Body of pancreas (tissue), 4 donors: ENCODE measurements around the gene TXNDC5. TPM values are rescaled to one million over a fixed set of nuclear protein-coding genes. Genes with fewer than 3 reads are reported as not detected.
"Not testable (repeated sequence)": the region's sequence is repeated elsewhere in the genome, so short reads cannot be mapped to it uniquely, and the experiment has no call there.

Experiments
- ATAC-seq: fragments of 150-250 bp; one replicate; pipeline ENCODE4 v1.9.1; 2016
- DNase-seq, 4 donors: peaks; one replicate each; pipeline ENCODE4 v3.0.0-alpha.2; 2019
- H3K27ac ChIP-seq, 4 donors: fragments of 200-600 bp; sonication (generic); 1 replicate in 3 of 4; 2 replicates in 1 of 4; pipeline versions ENCODE4 v1.5.1 to v1.6.1; 2016 to 2019; ENCODE audit warnings: mild to moderate bottlenecking in 1 of 4, mixed read lengths in 1 of 4, moderate library complexity in 1 of 4
- H3K27me3 ChIP-seq, 2 donors: fragments of 200-600 bp; sonication (generic); one replicate each; pipeline ENCODE4 v1.6.0; 2016; ENCODE audit warnings: mild to moderate bottlenecking in 1 of 2
- H3K36me3 ChIP-seq, 2 donors: fragments of 200-600 bp; sonication (generic); replicated peaks in 1 of 2; 2 replicates each; pipeline ENCODE4 v1.5.1; 2016; ENCODE audit warnings: low read depth in 2 of 2; ENCODE audit not compliant: insufficient read depth in 1 of 2
- H3K4me1 ChIP-seq: fragments of 200-600 bp; sonication (generic); one replicate; pipeline ENCODE4 v1.6.0; 2016
- H3K4me3 ChIP-seq, 2 donors: fragments of 200-600 bp; sonication (generic); 1 replicate in 1 of 2; 2 replicates in 1 of 2; pipeline ENCODE4 v1.5.1; 2016 to 2019
- H3K9me3 ChIP-seq, 3 donors: fragments of 200-600 bp; sonication (generic); 1 replicate in 2 of 3; 2 replicates in 1 of 3; pipeline ENCODE4 v1.5.1; 2016
- POLR2A ChIP-seq, 3 donors: fragments of 450-650 bp; IDR thresholded peaks; one replicate each; pipeline ENCODE4 v1.6.1; 2016; ENCODE audit warnings: antibody characterized with exemption in 3 of 3, mild to moderate bottlenecking in 2 of 3
- WGBS, 2 donors: methylation state at CpG; one replicate each; pipeline ENCODE4 v1.1.5; 2017; 5-methylcytosine and 5-hydroxymethylcytosine counted together
- intact Hi-C: fragments of 100-400 bp; cut with DNase I; formaldehyde crosslinking; loops from one replicate; pipeline ENCODE4 v1.15.1; 2023
- total RNA-seq, 2 donors: library from RNA; depleted of rRNA; stranded (reverse); fragments of >200 nt; gene quantifications; one replicate each; pipeline ENCODE4 v1.1.0, GENCODE V29; 2016
- TF ChIP-seq, protein P1 (sequence below), 7 experiments: fragments of 450-650 bp in 4 of 7; fragments of 200-600 bp in 3 of 7; sonication (generic) in 3 of 7; IDR thresholded peaks; one replicate each; pipeline ENCODE4 v1.5.1; 2016 to 2019; ENCODE audit warnings: antibody characterized with exemption in 7 of 7

Gene TXNDC5
- total RNA-seq, 2 donors from 2014 or later: 104 to 112 TPM

DNA sequence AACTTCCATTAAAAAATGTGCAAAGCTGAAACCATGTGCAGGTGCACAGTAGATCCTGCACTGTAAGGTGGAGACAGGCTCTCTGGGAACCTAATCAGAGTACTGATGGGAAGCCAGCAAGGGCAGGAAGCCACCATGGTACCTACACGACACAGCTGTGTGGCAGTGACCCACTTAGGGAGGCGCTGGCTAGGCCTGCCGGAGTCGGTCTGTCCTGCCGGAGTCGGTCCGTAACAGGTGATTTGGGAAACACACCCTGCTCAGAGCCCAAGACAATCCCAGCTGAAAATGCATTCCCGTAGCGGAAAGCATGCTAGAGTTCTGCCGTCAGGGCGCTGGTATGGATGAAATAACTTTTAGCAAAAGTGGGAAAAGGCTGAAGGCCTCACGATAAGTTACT is 17.2 kb downstream of the TXNDC5 start:
- intact Hi-C loops: no loop called here
- Histone ChIP-seq H3K4me1 (no peaks in the 10 kb centered on the region), H3K27me3 (no peaks in the 10 kb centered on the region), H3K9me3 (no peaks in the 10 kb centered on the region), H3K27ac (no peak overlapping the region), H3K36me3 (peaks cover 24 to 65% of the 10 kb centered on the region in 2 donors), H3K4me3 (no peak overlapping the region)
- ATAC-seq (no peak), DNase-seq (no peak)
- 97% methylated on average over 12 of the region's 12 CpGs for WGBS, 2 donors
- TF ChIP-seq, protein P1, sequence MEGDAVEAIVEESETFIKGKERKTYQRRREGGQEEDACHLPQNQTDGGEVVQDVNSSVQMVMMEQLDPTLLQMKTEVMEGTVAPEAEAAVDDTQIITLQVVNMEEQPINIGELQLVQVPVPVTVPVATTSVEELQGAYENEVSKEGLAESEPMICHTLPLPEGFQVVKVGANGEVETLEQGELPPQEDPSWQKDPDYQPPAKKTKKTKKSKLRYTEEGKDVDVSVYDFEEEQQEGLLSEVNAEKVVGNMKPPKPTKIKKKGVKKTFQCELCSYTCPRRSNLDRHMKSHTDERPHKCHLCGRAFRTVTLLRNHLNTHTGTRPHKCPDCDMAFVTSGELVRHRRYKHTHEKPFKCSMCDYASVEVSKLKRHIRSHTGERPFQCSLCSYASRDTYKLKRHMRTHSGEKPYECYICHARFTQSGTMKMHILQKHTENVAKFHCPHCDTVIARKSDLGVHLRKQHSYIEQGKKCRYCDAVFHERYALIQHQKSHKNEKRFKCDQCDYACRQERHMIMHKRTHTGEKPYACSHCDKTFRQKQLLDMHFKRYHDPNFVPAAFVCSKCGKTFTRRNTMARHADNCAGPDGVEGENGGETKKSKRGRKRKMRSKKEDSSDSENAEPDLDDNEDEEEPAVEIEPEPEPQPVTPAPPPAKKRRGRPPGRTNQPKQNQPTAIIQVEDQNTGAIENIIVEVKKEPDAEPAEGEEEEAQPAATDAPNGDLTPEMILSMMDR (IDR thresholded peaks at IDR 0.05): no peak
- TF ChIP-seq POLR2A (IDR thresholded peaks at IDR 0.05): no peak

DNA sequence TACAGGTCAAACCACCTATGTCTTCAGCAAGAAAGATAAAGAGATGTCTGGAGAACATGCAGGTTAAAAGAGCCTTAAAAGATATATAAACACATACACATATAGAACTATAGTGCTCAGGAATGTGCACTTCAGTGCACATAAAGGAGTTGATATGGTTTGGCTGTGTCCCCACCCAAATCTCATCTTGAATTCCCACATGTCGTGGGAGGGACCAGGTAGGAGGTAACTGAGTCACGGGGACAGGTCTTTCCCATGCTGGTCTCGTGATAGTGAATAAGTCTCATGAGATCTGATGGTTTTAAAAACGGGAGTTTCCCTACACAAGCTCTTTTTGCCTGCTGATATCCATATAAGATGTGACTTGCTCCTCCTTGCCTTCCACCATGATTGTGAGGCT is 18.2 kb downstream of the TXNDC5 start:
- H3K27ac ChIP-seq, ATAC-seq, H3K4me1 ChIP-seq, intact Hi-C loops, DNase-seq, H3K27me3 ChIP-seq, H3K9me3 ChIP-seq, H3K4me3 ChIP-seq: not testable (repeated sequence)
- 86 to 87% methylated on average over 4 of the region's 4 CpGs for WGBS, 2 donors
- H3K36me3 ChIP-seq: peaks cover 24 to 68% of the 10 kb centered on the region in 2 donors

- no peak for DNase-seq
- 72 to 73% methylated on average over 15 of the region's 15 CpGs for WGBS, 2 donors
- H3K27ac ChIP-seq: no peak overlapping the region
- peaks cover 24 to 68% of the 10 kb centered on the region in 2 donors for H3K36me3 ChIP-seq
- no peaks in the 10 kb centered on the region for H3K27me3 ChIP-seq
- H3K4me3 ChIP-seq: no peak overlapping the region
- no peaks in the 10 kb centered on the region for H3K9me3 ChIP-seq
- ATAC-seq: no peak
- intact Hi-C loops: no loop called here
- TF ChIP-seq POLR2A (IDR thresholded peaks at IDR 0.05): no peak
- TF ChIP-seq, protein P1 (IDR thresholded peaks at IDR 0.05): no peak
- H3K4me1 ChIP-seq: no peaks in the 10 kb centered on the region
Measured at GRCh38 chr6:7891078-7891872, 19.3 kb downstream of the TXNDC5 start.

DNA sequence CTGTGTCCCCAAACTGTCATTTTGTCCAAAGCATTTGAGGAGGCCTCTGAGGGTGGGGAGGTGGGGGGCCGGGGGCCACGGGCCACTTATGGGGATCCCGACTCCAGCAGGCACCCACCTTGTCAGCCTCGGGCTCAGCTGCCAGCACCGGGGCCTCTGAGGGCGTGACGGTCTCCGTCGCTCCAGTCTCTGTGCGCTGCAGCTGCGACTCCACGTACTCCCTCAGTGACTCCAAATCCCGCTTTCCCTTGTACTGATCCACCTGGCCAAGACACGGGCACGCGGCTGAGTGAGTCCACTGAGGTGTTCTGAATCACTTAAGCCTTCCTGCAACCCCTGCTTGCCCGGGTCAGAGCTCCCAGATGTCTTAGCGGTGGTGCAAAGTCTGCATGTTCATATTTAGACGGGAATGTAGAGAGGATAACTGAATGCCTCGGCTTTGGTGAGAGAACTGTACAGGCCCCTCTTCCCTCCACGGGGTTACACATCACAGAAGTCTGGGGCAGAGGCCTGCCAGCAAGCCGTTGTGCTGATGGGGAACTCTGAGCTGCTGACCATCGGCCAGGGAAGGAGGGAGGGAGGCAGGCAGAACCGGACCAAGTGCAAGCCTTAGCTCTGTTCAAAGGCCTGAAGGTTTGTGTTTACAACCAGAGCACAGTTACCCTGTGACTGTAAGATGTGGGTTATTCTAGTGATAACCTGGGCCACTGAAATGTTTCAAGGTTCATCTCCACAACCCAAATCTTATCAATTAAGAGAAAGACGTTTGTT is 21.8 kb downstream of the TXNDC5 start:
- TF ChIP-seq, protein P1 (IDR thresholded peaks at IDR 0.05): no peak
- TF ChIP-seq POLR2A (IDR thresholded peaks at IDR 0.05): no peak
- ATAC-seq: no peak
- intact Hi-C loops: no loop called here

GRCh38 chr6:7887278-7887991 is 23.2 kb downstream of the TXNDC5 start:
- TF ChIP-seq, protein P1 (IDR thresholded peaks at IDR 0.05): no peak
- no peak for TF ChIP-seq POLR2A (IDR thresholded peaks at IDR 0.05)
- Histone ChIP-seq H3K4me1 (no peaks in the 10 kb centered on the region), H3K27ac (no peak overlapping the region), H3K27me3 (no peaks in the 10 kb centered on the region), H3K9me3 (no peaks in the 10 kb centered on the region), H3K36me3 (peaks cover 9 to 61% of the 10 kb centered on the region in 2 donors), H3K4me3 (no peak overlapping the region)
- ATAC-seq (no peak), DNase-seq (no peak)
- intact Hi-C loops: no loop called here
- WGBS, 2 donors: 95 to 97% methylated on average over 21 of the region's 21 CpGs

More for the DNA sequence above, 21.8 kb downstream of the TXNDC5 start:
- no peaks in the 10 kb centered on the region for H3K9me3 ChIP-seq
- H3K27ac ChIP-seq: no peak overlapping the region
- no peak for DNase-seq
- no peaks in the 10 kb centered on the region for H3K27me3 ChIP-seq
- 88 to 90% methylated on average over 25 of the region's 25 CpGs for WGBS, 2 donors
- H3K4me1 ChIP-seq: no peaks in the 10 kb centered on the region
- no peak overlapping the region for H3K4me3 ChIP-seq
- peaks cover 13 to 65% of the 10 kb centered on the region in 2 donors for H3K36me3 ChIP-seq
